Common myeloid progenitor, CD34-positive (primary cell): Measurements from ENCODE around the gene OPHN1.

Experiments used
- CTCF ChIA-PET: fragments of 350-600 bp; sonication (Branson Sonifier 250); formaldehyde crosslinking; loops from one replicate; lab custom pipeline; 2021; ENCODE audit warnings: antibody characterized with exemption; lab: Charles Lee
- POLR2A ChIA-PET: fragments of 350-600 bp; sonication (Branson Sonifier 250); formaldehyde crosslinking; loops from one replicate; lab custom pipeline; 2021; ENCODE audit warnings: antibody characterized with exemption; lab: Charles Lee
- DNase-seq, 3 donors: peaks; one replicate each; pipeline versions ENCODE4 v3.0.0 to v3.0.0-alpha.2; 2013
- H3K27ac ChIP-seq, 2 experiments: 1 replicate in 1 of 2; 2 replicates in 1 of 2; pipeline ENCODE4 v1.7.0; 2013; ENCODE audit warnings: inconsistent platforms in 2 of 2, low read length in 2 of 2, mild to moderate bottlenecking in 2 of 2, low read depth in 1 of 2, moderate library complexity in 1 of 2; ENCODE audit not compliant: severe bottlenecking in 2 of 2, insufficient read depth in 1 of 2, poor library complexity in 1 of 2
- H3K27me3 ChIP-seq, 5 experiments: replicated peaks in 2 of 5; 1 replicate in 3 of 5; 2 replicates in 2 of 5; pipeline versions ENCODE4 v1.6.1 to v1.7.0; 2013; ENCODE audit warnings: low read length in 4 of 5, mild to moderate bottlenecking in 2 of 5, moderate library complexity in 2 of 5, inconsistent platforms in 1 of 5; ENCODE audit not compliant: insufficient read depth in 5 of 5, control insufficient read depth in 4 of 5
- H3K36me3 ChIP-seq, 4 experiments: 1 replicate in 2 of 4; 2 replicates in 2 of 4; pipeline versions ENCODE4 v1.6.1 to v1.7.0; 2013; ENCODE audit warnings: low read length in 3 of 4, control low read depth in 1 of 4, mild to moderate bottlenecking in 1 of 4; ENCODE audit not compliant: control insufficient read depth in 4 of 4, insufficient read depth in 4 of 4
- H3K4me1 ChIP-seq, 4 experiments: 1 replicate in 3 of 4; 2 replicates in 1 of 4; pipeline versions ENCODE4 v1.6.1 to v1.7.1; 2013; ENCODE audit warnings: low read length in 3 of 4, mild to moderate bottlenecking in 3 of 4, control low read depth in 1 of 4, inconsistent platforms in 1 of 4, moderate library complexity in 1 of 4; ENCODE audit not compliant: control insufficient read depth in 4 of 4, insufficient read depth in 4 of 4; ENCODE audit errors: control extremely low read depth in 1 of 4
- H3K4me3 ChIP-seq, 7 experiments: 1 replicate in 4 of 7; 2 replicates in 3 of 7; pipeline versions ENCODE4 v1.5.1 to v1.7.0; 2013; ENCODE audit warnings: mild to moderate bottlenecking in 7 of 7, low read length in 6 of 7, moderate library complexity in 6 of 7, inconsistent platforms in 2 of 7, low read depth in 2 of 7, control low read depth in 1 of 7; ENCODE audit not compliant: insufficient read depth in 4 of 7, control insufficient read depth in 1 of 7; ENCODE audit errors: extremely low read depth in 1 of 7
- H3K9me3 ChIP-seq, 5 experiments: 1 replicate in 4 of 5; 2 replicates in 1 of 5; pipeline versions ENCODE4 v1.6.1 to v1.7.1; 2013; ENCODE audit warnings: low read length in 4 of 5, mild to moderate bottlenecking in 2 of 5, inconsistent platforms in 1 of 5, low read depth in 1 of 5, moderate library complexity in 1 of 5; ENCODE audit not compliant: control insufficient read depth in 4 of 5, insufficient read depth in 2 of 5; ENCODE audit errors: control extremely low read depth in 1 of 5
- WGBS: methylation state at CpG from one replicate; pipeline ENCODE4 v1.1.5; 2013; ENCODE audit not compliant: insufficient coverage; 5-methylcytosine and 5-hydroxymethylcytosine counted together

OPHN1 gene

DNA sequence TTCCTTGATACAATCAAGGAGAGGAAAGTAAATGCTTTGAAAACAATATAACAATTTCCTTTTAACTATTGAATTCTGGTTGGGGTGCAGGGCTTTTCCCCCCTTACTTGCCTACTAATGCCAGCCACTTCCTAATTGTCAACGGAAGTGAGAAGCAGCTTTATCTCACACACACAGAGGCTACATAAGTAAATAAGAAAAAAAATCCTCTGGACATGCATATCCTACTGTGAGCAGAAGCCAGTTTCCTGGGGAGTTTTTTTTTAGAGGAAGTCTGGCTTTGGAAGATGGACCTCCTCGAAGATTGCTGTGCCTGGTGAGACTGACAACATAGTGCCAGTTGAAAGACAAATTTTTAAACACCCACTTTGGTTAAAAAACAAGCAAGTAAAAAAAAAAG lies 180.6 kb downstream of the OPHN1 start:
- WGBS = no CpG with 5 or more reads among the region's 2 CpGs
- Histone ChIP-seq H3K9me3 (no peaks in the 10 kb centered on the region), H3K27me3 (peaks cover 0 to 2% (median 0%) of the 10 kb centered on the region in 5 experiments), H3K27ac (no peak overlapping the region), H3K36me3 (no peaks in the 10 kb centered on the region), H3K4me3 (no peak overlapping the region), H3K4me1 (peaks cover 0 to 4% (median 0%) of the 10 kb centered on the region in 4 experiments)
- ChIA-PET CTCF (no interaction called here), POLR2A (no interaction called here)
- peak; percentile 10 to 71 (median 49) for DNase-seq

DNA sequence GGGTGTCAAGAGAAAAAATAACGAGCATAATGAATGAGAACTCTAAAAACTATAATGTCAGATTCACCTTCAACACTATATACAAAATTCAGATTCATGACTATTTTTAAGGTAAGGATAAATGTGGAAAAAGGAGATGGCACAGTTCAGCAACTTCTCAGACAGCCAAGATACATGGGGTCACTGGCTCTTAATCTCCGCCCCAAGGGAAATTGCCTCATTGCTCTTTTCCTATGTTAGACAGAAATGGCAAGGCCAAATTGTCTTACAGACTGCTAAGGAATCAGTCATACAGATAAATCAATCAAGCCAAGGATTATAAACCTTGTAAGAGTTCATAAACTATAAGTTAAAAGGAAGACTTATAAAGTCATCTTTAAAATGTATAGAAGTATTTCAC lies 183.4 kb downstream of the OPHN1 start:
- 100% methylated on average over 1 of the region's 2 CpGs for WGBS
- CTCF ChIA-PET = no interaction called here
- Histone ChIP-seq H3K4me1 (peaks cover 0 to 4% (median 0%) of the 10 kb centered on the region in 4 experiments), H3K9me3 (no peaks in the 10 kb centered on the region), H3K27me3 (peaks cover 0 to 2% (median 0%) of the 10 kb centered on the region in 5 experiments), H3K27ac (no peak overlapping the region), H3K36me3 (no peaks in the 10 kb centered on the region), H3K4me3 (no peak overlapping the region)
- POLR2A ChIA-PET = no interaction called here
- no peak for DNase-seq

DNA sequence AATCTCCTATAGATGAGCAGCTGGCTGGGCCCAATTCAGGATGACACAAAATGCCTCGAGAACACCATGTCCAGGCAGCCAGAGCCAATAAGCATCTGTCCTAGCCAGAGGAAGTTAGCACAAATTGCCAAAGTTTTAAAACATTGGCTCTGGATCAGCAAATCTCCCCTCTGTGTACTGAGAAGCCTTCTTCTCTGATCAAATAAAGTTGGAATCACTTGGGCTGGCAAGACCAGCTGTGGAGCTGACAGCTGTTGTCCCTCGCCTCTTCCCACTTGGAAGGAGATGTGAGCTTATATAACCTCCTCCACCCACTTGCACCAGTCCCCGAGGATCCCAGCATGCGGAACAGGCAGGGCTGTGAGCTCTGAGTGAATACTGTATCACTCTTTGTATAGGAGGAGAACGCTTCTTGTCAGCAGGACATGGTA lies 183.9 kb downstream of the OPHN1 start:
- POLR2A ChIA-PET = no interaction called here
- H3K4me1 ChIP-seq = peaks cover 0 to 4% (median 0%) of the 10 kb centered on the region in 4 experiments
- CTCF ChIA-PET = no interaction called here
- no peaks in the 10 kb centered on the region for H3K9me3 ChIP-seq
- H3K27me3 ChIP-seq = peaks cover 0 to 2% (median 0%) of the 10 kb centered on the region in 5 experiments
- 82% methylated on average over 2 of the region's 5 CpGs for WGBS
- no peak overlapping the region for H3K4me3 ChIP-seq
- H3K36me3 ChIP-seq = no peaks in the 10 kb centered on the region
- H3K27ac ChIP-seq = no peak overlapping the region
- DNase-seq = no peak

DNA sequence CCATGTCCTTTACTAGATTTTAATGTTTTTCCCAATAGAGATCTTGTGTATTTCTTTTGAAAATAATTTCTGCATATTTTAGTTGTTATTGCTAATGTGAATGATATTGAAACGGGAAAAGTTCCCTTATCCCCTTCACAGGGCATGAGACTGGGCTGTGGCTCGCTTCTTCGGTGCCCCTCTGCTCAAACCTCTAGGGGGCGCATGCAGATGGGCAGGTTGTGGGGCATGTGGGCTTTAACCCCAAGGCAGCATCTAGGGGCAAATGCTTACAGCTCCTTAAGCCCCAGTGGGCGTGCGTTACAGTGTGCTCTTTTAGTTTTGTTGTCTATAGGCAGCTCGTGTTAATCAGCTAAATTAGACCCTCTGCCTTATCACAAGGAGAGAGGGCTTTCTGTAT lies 194.7 kb downstream of the OPHN1 start:
- CTCF ChIA-PET = interaction anchor here (0.8 to 1.1 kb wide), 4 partner anchors 14 to 226 kb away, joined by 3 to 4 read pairs (median 3); no protein-coding TSS in a partner anchor
- no peaks in the 10 kb centered on the region for H3K4me1 ChIP-seq
- no peak overlapping the region for H3K27ac ChIP-seq
- no peak overlapping the region for H3K4me3 ChIP-seq
- POLR2A ChIA-PET = no interaction called here
- peak; percentile 8 to 27 (median 18) for DNase-seq
- 76% methylated on average over 6 of the region's 7 CpGs for WGBS
- no peaks in the 10 kb centered on the region for H3K9me3 ChIP-seq
- peaks cover 0 to 2% (median 0%) of the 10 kb centered on the region in 5 experiments for H3K27me3 ChIP-seq
- no peaks in the 10 kb centered on the region for H3K36me3 ChIP-seq

DNA sequence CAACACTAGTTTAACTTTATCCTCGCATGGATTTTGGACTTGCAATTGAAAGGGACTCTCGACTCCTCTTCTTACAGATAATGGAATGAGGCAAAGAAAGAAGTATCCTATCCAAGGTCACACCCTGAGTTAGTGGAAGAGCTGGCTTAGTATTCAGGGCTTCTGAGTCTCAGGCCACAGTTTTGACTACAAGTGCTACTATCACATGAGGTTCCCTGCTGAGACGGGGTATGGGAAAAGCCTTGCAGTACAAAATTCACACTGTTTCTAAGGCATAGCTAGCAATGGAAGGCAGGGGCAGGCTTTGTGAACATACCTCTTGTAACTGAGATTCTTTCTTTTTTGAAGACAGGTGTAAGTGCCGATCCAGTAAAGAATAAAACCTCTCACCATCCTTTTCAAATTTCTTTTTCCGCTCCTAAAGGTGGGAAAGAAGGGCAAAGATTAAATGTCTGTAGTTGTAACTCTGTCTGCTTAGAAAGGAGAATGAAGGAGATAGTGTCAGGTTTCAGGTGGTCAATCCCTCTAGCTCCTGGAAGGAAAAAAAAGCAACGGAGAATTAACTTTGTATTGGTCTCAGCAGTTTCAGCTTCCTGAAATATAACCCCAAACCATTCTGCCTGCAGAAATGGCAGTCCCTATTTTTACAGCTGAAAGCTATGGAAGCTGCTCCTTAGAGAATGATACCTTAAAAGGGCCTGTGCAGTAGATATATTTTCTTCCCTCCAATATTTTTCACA lies 199.0 kb downstream of the OPHN1 start:
- no peak overlapping the region for H3K27ac ChIP-seq
- DNase-seq = no peak
- H3K4me1 ChIP-seq = no peaks in the 10 kb centered on the region
- ChIA-PET POLR2A (no interaction called here), CTCF (no interaction called here)
- peaks cover 0 to 2% (median 0%) of the 10 kb centered on the region in 5 experiments for H3K27me3 ChIP-seq
- H3K36me3 ChIP-seq = no peaks in the 10 kb centered on the region
- 95% methylated on average over 2 of the region's 6 CpGs for WGBS
- no peak overlapping the region for H3K4me3 ChIP-seq
- H3K9me3 ChIP-seq = no peaks in the 10 kb centered on the region

DNA sequence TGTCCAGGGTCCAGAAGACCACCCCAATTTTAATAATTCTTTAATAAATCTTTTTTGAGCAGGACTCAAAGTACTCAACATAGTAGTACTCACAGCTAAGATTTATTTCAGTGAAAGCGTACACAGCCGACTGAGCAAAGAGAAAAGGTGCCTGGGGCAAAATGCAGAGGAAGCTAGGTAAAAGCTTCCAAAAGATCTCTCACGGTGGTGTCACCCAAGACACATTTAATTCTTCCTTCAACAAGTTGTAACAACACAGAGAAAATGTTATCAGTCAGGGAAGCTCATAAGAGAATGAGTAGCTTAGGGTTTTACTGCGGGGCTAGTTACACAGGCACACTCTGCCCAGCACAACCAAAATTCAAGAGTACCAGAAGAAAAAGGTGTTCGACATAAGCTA lies 201.1 kb downstream of the OPHN1 start:
- 93% methylated on average over 4 of the region's 5 CpGs for WGBS
- Histone ChIP-seq H3K27me3 (peaks cover 0 to 2% (median 0%) of the 10 kb centered on the region in 5 experiments), H3K9me3 (no peaks in the 10 kb centered on the region), H3K27ac (no peak overlapping the region), H3K36me3 (no peaks in the 10 kb centered on the region), H3K4me3 (no peak overlapping the region), H3K4me1 (no peaks in the 10 kb centered on the region)
- ChIA-PET POLR2A (no interaction called here), CTCF (no interaction called here)
- DNase-seq = no peak

DNA sequence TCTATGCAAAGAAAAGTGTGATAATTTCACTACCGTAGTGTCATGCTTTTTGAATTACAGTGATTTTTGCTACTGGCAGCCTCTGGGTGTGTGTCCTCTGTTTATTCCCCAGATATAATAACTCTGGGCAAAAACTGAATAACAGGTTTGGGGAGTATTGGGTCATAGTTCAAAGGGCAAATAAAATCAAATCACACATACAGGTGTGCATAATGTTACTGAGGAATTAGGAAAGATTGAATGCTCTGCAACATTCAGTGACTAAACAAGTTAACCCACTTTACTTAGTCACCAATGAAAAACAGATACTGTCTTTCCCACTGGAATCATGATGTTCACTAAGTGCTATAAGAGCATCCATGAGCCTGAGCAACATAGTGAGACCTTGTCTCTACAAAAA lies 224.3 kb downstream of the OPHN1 start:
- CTCF ChIA-PET = no interaction called here
- H3K4me3 ChIP-seq = no peak overlapping the region
- POLR2A ChIA-PET = no interaction called here

More for the DNA sequence above, 224.3 kb downstream of the OPHN1 start:
- H3K36me3 ChIP-seq = no peaks in the 10 kb centered on the region
- DNase-seq = no peak
- no peaks in the 10 kb centered on the region for H3K9me3 ChIP-seq
- no peak overlapping the region for H3K27ac ChIP-seq
- no peaks in the 10 kb centered on the region for H3K4me1 ChIP-seq
- peaks cover 0 to 2% (median 0%) of the 10 kb centered on the region in 5 experiments for H3K27me3 ChIP-seq
- WGBS = no CpG with 5 or more reads among the region's 1 CpG
